Peyer's patch (tissue), 4 donors: Measurements from ENCODE around the gene RSAD2. TPM values are rescaled to one million over a fixed set of nuclear protein-coding genes. Genes with fewer than 3 reads are reported as not detected.

Source experiments
- DNase-seq, 3 donors: peaks; one replicate each; pipeline ENCODE4 v3.0.0-alpha.2; 2017 to 2019
- H3K27ac ChIP-seq, 4 donors: fragments of 200-600 bp; sonication (generic); one replicate each; pipeline ENCODE4 v1.5.1; 2016 to 2019
- H3K27me3 ChIP-seq, 2 donors: fragments of 200-600 bp; sonication (generic); one replicate each; pipeline ENCODE4 v1.5.1; 2019
- H3K36me3 ChIP-seq, 3 donors: fragments of 200-600 bp; sonication (generic); one replicate each; pipeline ENCODE4 v1.5.1; 2016 to 2019
- H3K4me1 ChIP-seq, 4 donors: fragments of 200-600 bp; sonication (generic); one replicate each; pipeline ENCODE4 v1.5.1; 2016 to 2019
- H3K4me3 ChIP-seq, 4 donors: fragments of 200-600 bp; sonication (generic); 1 replicate in 3 of 4; 2 replicates in 1 of 4; pipeline ENCODE4 v1.5.1; 2016 to 2019; ENCODE audit warnings: mild to moderate bottlenecking in 1 of 4
- H3K9me3 ChIP-seq, 4 donors: fragments of 200-600 bp; sonication (generic); one replicate each; pipeline ENCODE4 v1.5.1; 2016 to 2019; ENCODE audit warnings: mild to moderate bottlenecking in 1 of 4
- POLR2A ChIP-seq, 2 donors: fragments of 450-650 bp; IDR thresholded peaks; one replicate each; pipeline ENCODE4 v1.5.1; 2017; ENCODE audit warnings: antibody characterized with exemption in 2 of 2, mild to moderate bottlenecking in 2 of 2, moderate library complexity in 2 of 2
- total RNA-seq, 4 donors: library from RNA; depleted of rRNA; stranded (reverse); fragments of >200 nt; gene quantifications; one replicate each; pipeline ENCODE4 v1.1.0, GENCODE V29; 2016
- TF ChIP-seq, protein P1 (sequence below), 6 experiments: fragments of 450-650 bp in 4 of 6; fragments of 200-600 bp in 2 of 6; sonication (generic) in 1 of 6; IDR thresholded peaks; one replicate each; pipeline ENCODE4 v1.5.1; 2017 to 2019; ENCODE audit warnings: antibody characterized with exemption in 6 of 6, mild to moderate bottlenecking in 3 of 6, moderate library complexity in 1 of 6

The RSAD2 gene
- total RNA-seq, 4 donors from 2014 or later, result 1.2 to 5.8 (median 2.2) TPM

DNA sequence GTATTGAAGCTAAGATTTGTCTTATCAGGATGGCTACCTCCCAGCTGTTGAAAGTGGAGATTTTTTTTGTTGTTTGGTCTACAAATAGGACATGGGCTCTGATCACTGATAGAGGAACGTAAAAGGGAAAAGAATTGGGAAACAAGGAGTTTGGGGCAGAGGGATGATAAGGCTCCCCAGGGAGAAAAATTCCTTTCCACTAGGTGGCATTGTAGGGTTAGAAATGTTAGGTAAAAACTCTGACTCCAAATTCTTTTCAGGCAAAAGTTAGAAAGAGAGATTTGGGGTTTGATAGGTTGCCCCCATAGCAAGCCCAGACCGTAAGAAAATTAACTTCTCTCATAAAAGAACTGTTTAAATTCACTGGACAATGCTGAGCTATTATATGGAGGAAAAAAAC is 31.7 kb upstream of the RSAD2 start:
- no peak overlapping the region for H3K27ac ChIP-seq
- no peaks in the 10 kb centered on the region for H3K27me3 ChIP-seq
- H3K9me3 ChIP-seq, result peaks cover 0 to 52% (median 31%) of the 10 kb centered on the region in 4 donors
- TF ChIP-seq POLR2A (IDR thresholded peaks at IDR 0.05), result no peak
- TF ChIP-seq, protein P1, sequence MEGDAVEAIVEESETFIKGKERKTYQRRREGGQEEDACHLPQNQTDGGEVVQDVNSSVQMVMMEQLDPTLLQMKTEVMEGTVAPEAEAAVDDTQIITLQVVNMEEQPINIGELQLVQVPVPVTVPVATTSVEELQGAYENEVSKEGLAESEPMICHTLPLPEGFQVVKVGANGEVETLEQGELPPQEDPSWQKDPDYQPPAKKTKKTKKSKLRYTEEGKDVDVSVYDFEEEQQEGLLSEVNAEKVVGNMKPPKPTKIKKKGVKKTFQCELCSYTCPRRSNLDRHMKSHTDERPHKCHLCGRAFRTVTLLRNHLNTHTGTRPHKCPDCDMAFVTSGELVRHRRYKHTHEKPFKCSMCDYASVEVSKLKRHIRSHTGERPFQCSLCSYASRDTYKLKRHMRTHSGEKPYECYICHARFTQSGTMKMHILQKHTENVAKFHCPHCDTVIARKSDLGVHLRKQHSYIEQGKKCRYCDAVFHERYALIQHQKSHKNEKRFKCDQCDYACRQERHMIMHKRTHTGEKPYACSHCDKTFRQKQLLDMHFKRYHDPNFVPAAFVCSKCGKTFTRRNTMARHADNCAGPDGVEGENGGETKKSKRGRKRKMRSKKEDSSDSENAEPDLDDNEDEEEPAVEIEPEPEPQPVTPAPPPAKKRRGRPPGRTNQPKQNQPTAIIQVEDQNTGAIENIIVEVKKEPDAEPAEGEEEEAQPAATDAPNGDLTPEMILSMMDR (IDR thresholded peaks at IDR 0.05), result no peak
- no peak for DNase-seq
- H3K4me1 ChIP-seq, result no peaks in the 10 kb centered on the region
- H3K36me3 ChIP-seq, result peaks cover 0 to 31% (median 0%) of the 10 kb centered on the region in 3 donors
- H3K4me3 ChIP-seq, result no peak overlapping the region

DNA sequence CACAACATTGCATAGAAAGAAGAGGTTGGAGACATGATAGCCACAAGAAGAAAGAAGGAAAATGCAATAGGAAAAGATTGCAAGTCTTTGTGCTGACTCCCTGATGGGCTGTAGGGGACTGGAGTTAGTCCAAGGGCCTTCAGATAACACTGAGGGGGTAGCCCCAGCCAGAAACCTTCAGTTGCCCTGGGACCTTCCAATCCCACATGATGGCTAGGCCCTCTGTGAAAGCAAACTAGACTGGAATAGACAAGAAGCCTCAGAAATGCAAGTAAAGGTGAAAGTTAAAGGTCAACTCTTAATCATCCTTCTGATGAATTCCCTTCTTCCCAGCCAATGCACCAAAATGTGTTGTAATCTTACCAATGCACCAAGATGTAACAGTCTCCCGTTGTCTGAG is 31.0 kb upstream of the RSAD2 start:
- no peaks in the 10 kb centered on the region for H3K4me1 ChIP-seq
- peaks cover 0 to 50% (median 31%) of the 10 kb centered on the region in 4 donors for H3K9me3 ChIP-seq
- peaks cover 0 to 37% (median 0%) of the 10 kb centered on the region in 3 donors for H3K36me3 ChIP-seq
- no peaks in the 10 kb centered on the region for H3K27me3 ChIP-seq
- H3K27ac ChIP-seq, result no peak overlapping the region
- no peak for TF ChIP-seq POLR2A (IDR thresholded peaks at IDR 0.05)
- TF ChIP-seq, protein P1 (IDR thresholded peaks at IDR 0.05), result no peak
- no peak overlapping the region for H3K4me3 ChIP-seq
- no peak for DNase-seq

DNA sequence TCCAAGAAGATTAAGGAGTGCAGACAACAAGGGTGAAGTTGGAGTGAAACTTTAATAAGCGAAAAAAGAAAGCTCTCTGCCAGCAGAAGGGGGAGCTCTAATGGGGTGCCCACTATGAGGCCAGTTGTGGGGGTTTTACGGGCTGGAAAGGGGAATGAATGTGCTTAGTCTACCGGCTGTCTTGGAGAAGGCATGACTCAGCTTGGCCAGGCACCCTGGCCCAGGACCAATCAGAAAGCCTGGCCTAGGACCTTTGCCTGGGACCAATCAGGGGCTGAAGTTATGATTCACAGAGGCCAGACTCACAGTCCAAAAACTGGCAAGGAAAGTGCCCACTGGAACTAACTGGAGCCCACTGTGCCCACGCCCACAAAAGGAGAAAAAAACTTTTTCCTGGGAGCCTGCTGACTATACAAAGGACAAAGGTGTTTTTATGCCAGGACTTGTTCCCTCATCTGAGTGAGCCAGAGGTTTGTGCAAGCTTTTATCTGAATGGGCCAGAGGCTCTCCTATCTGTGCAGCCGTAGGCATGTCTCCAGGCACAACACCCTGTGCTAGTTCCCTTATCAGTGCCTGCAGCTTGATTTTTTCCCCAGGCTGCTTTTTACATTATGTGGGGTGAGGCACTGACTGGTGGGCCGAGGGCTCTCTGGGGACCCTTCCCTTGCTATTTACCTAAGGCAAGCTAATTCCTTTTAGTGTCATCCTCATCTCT is 30.5 kb upstream of the RSAD2 start:
- Histone ChIP-seq H3K4me3 (no peak overlapping the region), H3K4me1 (no peaks in the 10 kb centered on the region), H3K27ac (no peak overlapping the region), H3K9me3 (peaks cover 0 to 50% (median 31%) of the 10 kb centered on the region in 4 donors), H3K27me3 (no peaks in the 10 kb centered on the region), H3K36me3 (peaks cover 0 to 41% (median 0%) of the 10 kb centered on the region in 3 donors)
- TF ChIP-seq, protein P1 (IDR thresholded peaks at IDR 0.05), result no peak
- no peak for TF ChIP-seq POLR2A (IDR thresholded peaks at IDR 0.05)
- DNase-seq, result no peak

DNA sequence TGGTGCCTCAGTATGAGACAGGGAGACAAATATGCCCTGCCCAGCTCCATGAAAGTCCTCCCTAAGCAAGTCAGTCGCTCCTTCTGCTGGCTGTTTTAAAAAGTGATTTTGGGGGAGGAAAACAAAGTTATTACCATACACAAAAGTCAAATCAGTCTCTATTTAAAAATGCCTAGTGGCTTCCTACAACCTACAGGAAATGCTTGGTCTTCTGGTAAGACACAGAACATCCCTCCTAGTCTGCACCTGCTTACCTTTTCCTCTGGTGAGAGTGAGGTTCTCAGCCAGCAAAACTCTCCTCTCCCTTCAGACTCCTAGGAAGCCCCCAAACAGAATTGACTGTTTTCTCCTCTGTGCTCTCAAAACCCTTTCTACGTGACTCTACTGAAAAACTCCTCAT is 25.4 kb upstream of the RSAD2 start:
- peaks cover 0 to 42% (median 0%) of the 10 kb centered on the region in 3 donors for H3K36me3 ChIP-seq
- H3K4me3 ChIP-seq, result no peak overlapping the region
- no peaks in the 10 kb centered on the region for H3K27me3 ChIP-seq
- H3K4me1 ChIP-seq, result no peaks in the 10 kb centered on the region
- no peak for DNase-seq
- TF ChIP-seq, protein P1 (IDR thresholded peaks at IDR 0.05), result no peak
- TF ChIP-seq POLR2A (IDR thresholded peaks at IDR 0.05), result no peak
- H3K9me3 ChIP-seq, result peaks cover 0 to 11% (median 3%) of the 10 kb centered on the region in 4 donors
- no peak overlapping the region for H3K27ac ChIP-seq

DNA sequence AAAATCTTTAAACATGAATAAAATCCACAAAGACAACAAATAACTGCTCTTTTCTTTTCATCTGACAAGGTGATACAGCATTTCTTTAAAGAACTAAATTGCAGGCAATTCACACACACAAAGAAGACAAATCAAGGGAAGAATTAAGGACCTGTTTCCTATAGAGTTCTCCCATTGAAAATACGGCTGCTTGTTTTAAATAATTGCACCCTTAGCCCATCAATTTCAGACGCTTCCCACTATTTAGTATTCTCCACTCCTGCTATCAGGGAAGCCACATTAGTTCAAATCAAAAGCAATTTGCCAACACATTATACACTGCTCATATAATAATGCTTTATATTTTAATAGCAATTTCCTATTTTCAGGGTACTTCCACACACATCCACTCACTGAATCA is 23.2 kb upstream of the RSAD2 start:
- TF ChIP-seq, protein P1 (IDR thresholded peaks at IDR 0.05), result no peak
- TF ChIP-seq POLR2A (IDR thresholded peaks at IDR 0.05), result no peak
- no peak for DNase-seq
- Histone ChIP-seq H3K36me3 (peaks cover 0 to 35% (median 0%) of the 10 kb centered on the region in 3 donors), H3K4me3 (no peak overlapping the region), H3K4me1 (no peaks in the 10 kb centered on the region), H3K27me3 (no peaks in the 10 kb centered on the region), H3K9me3 (peaks cover 0 to 2% (median 0%) of the 10 kb centered on the region in 4 donors), H3K27ac (no peak overlapping the region)
